GM06990 (cell line): ENCODE results near the gene ATL1.

Source experiments
- DNase-seq: peaks from one replicate; pipeline ENCODE4 v3.0.0-alpha.2; 2011; ENCODE audit not compliant: insufficient read length; ENCODE audit errors: extremely low read depth
- H3K27me3 ChIP-seq: replicated peaks from 2 replicates; pipeline ENCODE4 v1.6.0; 2011; ENCODE audit warnings: low read length; ENCODE audit not compliant: control insufficient read depth, insufficient read depth
- H3K36me3 ChIP-seq: 2 replicates; pipeline ENCODE4 v1.5.1; 2011; ENCODE audit warnings: low read length; ENCODE audit not compliant: control insufficient read depth, insufficient read depth
- H3K4me3 ChIP-seq: replicated peaks from 2 replicates; pipeline ENCODE4 v1.5.1; 2011; ENCODE audit warnings: low read depth, mild to moderate bottlenecking, control low read depth, low read length
- TF ChIP-seq, protein P1 (sequence below): IDR thresholded peaks from 2 replicates; pipeline ENCODE4 v1.5.1; 2011; ENCODE audit warnings: low read length, control low read depth, mild to moderate bottlenecking, inconsistent platforms; ENCODE audit not compliant: insufficient read depth, poor library complexity, severe bottlenecking

Gene ATL1

GRCh38 chr14:50607181-50607580, 47.2 kb downstream of the ATL1 start:
- Histone ChIP-seq H3K4me3 (no peak overlapping the region), H3K27me3 (no peaks in the 10 kb centered on the region), H3K36me3 (no peaks in the 10 kb centered on the region)
- DNase-seq: no peak
- TF ChIP-seq, protein P1, sequence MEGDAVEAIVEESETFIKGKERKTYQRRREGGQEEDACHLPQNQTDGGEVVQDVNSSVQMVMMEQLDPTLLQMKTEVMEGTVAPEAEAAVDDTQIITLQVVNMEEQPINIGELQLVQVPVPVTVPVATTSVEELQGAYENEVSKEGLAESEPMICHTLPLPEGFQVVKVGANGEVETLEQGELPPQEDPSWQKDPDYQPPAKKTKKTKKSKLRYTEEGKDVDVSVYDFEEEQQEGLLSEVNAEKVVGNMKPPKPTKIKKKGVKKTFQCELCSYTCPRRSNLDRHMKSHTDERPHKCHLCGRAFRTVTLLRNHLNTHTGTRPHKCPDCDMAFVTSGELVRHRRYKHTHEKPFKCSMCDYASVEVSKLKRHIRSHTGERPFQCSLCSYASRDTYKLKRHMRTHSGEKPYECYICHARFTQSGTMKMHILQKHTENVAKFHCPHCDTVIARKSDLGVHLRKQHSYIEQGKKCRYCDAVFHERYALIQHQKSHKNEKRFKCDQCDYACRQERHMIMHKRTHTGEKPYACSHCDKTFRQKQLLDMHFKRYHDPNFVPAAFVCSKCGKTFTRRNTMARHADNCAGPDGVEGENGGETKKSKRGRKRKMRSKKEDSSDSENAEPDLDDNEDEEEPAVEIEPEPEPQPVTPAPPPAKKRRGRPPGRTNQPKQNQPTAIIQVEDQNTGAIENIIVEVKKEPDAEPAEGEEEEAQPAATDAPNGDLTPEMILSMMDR: no peak

DNA sequence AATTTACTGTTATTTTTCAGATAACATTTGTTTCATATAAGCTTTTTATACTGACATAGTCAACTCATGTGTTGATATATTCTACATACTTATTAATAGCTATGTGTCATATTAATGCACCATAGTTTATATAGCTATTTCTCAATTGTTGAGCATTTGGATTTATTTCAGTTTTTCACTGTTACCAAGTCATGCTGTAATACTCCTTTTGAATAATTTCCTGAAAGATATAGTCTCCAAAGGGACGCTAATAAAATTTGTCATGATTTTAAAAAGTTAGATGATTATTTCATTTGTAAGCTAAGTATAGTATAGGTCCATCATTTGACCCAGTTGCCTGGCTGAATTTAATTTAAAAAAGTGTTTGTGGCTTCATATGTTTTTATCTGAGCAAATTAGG, 47.8 kb downstream of the ATL1 start:
- no peak for DNase-seq
- no peaks in the 10 kb centered on the region for H3K36me3 ChIP-seq
- H3K4me3 ChIP-seq: no peak overlapping the region
- TF ChIP-seq, protein P1: no peak
- no peaks in the 10 kb centered on the region for H3K27me3 ChIP-seq

- no peak for DNase-seq
- Histone ChIP-seq H3K4me3 (no peak overlapping the region), H3K36me3 (no peaks in the 10 kb centered on the region), H3K27me3 (no peaks in the 10 kb centered on the region)
- TF ChIP-seq, protein P1: no peak
Observed at GRCh38 chr14:50608302-50608851, 48.4 kb downstream of the ATL1 start.

- Histone ChIP-seq H3K27me3 (no peaks in the 10 kb centered on the region), H3K36me3 (no peaks in the 10 kb centered on the region), H3K4me3 (no peak overlapping the region)
- DNase-seq: no peak
- TF ChIP-seq, protein P1: no peak
Observed at GRCh38 chr14:50610465-50610864, 50.5 kb downstream of the ATL1 start.

GRCh38 chr14:50612806-50613205, 52.9 kb downstream of the ATL1 start:
- Histone ChIP-seq H3K4me3 (no peak overlapping the region), H3K27me3 (no peaks in the 10 kb centered on the region), H3K36me3 (no peaks in the 10 kb centered on the region)
- TF ChIP-seq, protein P1: no peak
- DNase-seq: no peak

DNA sequence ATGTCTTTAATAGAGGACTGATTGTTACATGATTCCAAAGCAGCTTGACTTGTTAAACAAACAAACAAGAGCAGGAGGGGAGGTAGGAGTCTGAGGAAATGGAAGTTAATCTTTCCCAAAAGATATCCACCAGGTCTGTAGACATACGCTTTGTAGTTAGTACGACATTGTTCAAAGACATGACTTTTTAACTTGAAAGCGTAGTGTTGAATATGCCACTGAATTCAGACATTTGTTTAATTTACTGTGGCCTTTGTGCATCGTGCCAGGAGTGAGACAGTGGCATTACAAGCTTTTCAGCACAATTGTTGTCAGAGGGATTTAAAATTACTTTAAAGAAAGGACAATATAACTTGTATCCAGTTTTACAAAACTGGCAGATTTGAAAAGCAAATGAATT, 55.1 kb downstream of the ATL1 start:
- DNase-seq: no peak
- H3K27me3 ChIP-seq: no peaks in the 10 kb centered on the region
- TF ChIP-seq, protein P1: no peak
- no peaks in the 10 kb centered on the region for H3K36me3 ChIP-seq
- H3K4me3 ChIP-seq: no peak overlapping the region
